NCI-H187 (cell line): ENCODE measurements around the gene GFOD2.

Source experiments
- DNase-seq, 2 experiments: peaks; one replicate each; lab custom pipeline; 2025; lab: John Stamatoyannopoulos, UW

The GFOD2 gene

GRCh38 chr16:67731753-67732095, 12.6 kb upstream of the GFOD2 start:
- DNase-seq, result no peak

GRCh38 chr16:67731071-67731752, 12.1 kb upstream of the GFOD2 start:
- DNase-seq, result no peak

GRCh38 chr16:67730326-67730725, 11.2 kb upstream of the GFOD2 start:
- no peak for DNase-seq

- DNase-seq, result no peak
Observed at GRCh38 chr16:67729636-67730248, 10.6 kb upstream of the GFOD2 start.

- DNase-seq, result no peak
Observed at GRCh38 chr16:67727521-67728485, 8.7 kb upstream of the GFOD2 start.

GRCh38 chr16:67726106-67727034, 7.3 kb upstream of the GFOD2 start:
- DNase-seq, result no peak

- no peak for DNase-seq
Observed at GRCh38 chr16:67723911-67724305, 4.8 kb upstream of the GFOD2 start.

GRCh38 chr16:67723151-67723910, 4.2 kb upstream of the GFOD2 start:
- no peak for DNase-seq

- DNase-seq, result no peak
Observed at GRCh38 chr16:67720236-67720635, 1.1 kb upstream of the GFOD2 start.

GRCh38 chr16:67719778-67720144, 645 bp upstream of the GFOD2 start:
- no peak for DNase-seq

GRCh38 chr16:67718668-67719047, 458 bp downstream of the GFOD2 start:
- no peak for DNase-seq

GRCh38 chr16:67716097-67716496, 3.0 kb downstream of the GFOD2 start:
- DNase-seq, result no peak

- no peak for DNase-seq
Observed at GRCh38 chr16:67714522-67714921, 4.6 kb downstream of the GFOD2 start.

GRCh38 chr16:67713647-67714273, 5.4 kb downstream of the GFOD2 start:
- DNase-seq, result no peak

GRCh38 chr16:67710607-67711006, 8.5 kb downstream of the GFOD2 start:
- DNase-seq, result no peak

- DNase-seq, result no peak
Observed at GRCh38 chr16:67709050-67709449, 10.1 kb downstream of the GFOD2 start.

GRCh38 chr16:67708368-67708771, 10.7 kb downstream of the GFOD2 start:
- DNase-seq, result no peak

GRCh38 chr16:67707790-67708189, 11.3 kb downstream of the GFOD2 start:
- no peak for DNase-seq

GRCh38 chr16:67707210-67707609, 11.9 kb downstream of the GFOD2 start:
- DNase-seq, result no peak

GRCh38 chr16:67704110-67704509, 15.0 kb downstream of the GFOD2 start:
- no peak for DNase-seq

GRCh38 chr16:67703626-67704025, 15.5 kb downstream of the GFOD2 start:
- no peak for DNase-seq
